ENCODE data around the gene ADAMTSL1.

GRCh38 chr9:18611971-18612370, 138.0 kb downstream of the ADAMTSL1 start:
- TF ChIP-seq CTCF (IDR thresholded peaks at IDR 0.05) (no peak), MAX (CRISPR knock-in tag; IDR thresholded peaks at IDR 0.05) (no peak), TEAD4 (CRISPR knock-in tag; IDR thresholded peaks at IDR 0.05) (no peak), E2F5 (CRISPR knock-in tag; IDR thresholded peaks at IDR 0.05) (no peak), FOXP1 (CRISPR knock-in tag; IDR thresholded peaks at IDR 0.05; ENCODE audit: borderline replicate concordance) (no peak), ATF2 (CRISPR knock-in tag; IDR thresholded peaks at IDR 0.05; ENCODE audit: borderline replicate concordance, low read depth) (no peak), ZNF232 (CRISPR knock-in tag; IDR thresholded peaks at IDR 0.05) (no peak), ZNF263 (CRISPR knock-in tag; IDR thresholded peaks at IDR 0.05; ENCODE audit: low read depth) (no peak), ZNF138 (CRISPR knock-in tag; conservative IDR thresholded peaks at IDR 0.05) (no peak), ZBTB43 (CRISPR knock-in tag; IDR thresholded peaks at IDR 0.05) (no peak), ERG (CRISPR knock-in tag; IDR thresholded peaks at IDR 0.05) (no peak), AR (CRISPR knock-in tag; IDR thresholded peaks at IDR 0.05) (no peak)
